Measurements from ENCODE around the gene NCAM1.

The NCAM1 gene

DNA sequence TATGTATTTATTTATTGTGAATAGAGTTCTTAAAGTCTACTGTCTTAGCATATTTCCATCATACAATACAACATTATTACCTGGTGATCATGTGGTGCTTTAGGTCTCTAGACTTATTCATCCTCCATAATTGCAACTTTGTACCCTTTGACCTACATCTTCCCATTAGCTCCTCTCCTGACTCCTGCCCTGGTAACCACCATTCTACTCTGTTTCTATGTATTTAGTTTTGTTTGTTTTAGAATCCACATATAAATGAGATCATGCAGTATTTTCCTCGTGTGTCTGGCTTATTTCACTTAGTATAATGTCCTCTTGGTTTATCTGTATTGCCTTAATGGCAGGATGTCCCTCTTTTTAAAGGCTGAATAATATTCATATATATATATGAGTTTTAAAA is 22.7 kb downstream of the NCAM1 start:
- H3K4me3 ChIP-seq (ENCODE audit: low read length): no peak overlapping the region
- DNase-seq (ENCODE audit: low read depth): no peak
- TF ChIP-seq, protein P1, sequence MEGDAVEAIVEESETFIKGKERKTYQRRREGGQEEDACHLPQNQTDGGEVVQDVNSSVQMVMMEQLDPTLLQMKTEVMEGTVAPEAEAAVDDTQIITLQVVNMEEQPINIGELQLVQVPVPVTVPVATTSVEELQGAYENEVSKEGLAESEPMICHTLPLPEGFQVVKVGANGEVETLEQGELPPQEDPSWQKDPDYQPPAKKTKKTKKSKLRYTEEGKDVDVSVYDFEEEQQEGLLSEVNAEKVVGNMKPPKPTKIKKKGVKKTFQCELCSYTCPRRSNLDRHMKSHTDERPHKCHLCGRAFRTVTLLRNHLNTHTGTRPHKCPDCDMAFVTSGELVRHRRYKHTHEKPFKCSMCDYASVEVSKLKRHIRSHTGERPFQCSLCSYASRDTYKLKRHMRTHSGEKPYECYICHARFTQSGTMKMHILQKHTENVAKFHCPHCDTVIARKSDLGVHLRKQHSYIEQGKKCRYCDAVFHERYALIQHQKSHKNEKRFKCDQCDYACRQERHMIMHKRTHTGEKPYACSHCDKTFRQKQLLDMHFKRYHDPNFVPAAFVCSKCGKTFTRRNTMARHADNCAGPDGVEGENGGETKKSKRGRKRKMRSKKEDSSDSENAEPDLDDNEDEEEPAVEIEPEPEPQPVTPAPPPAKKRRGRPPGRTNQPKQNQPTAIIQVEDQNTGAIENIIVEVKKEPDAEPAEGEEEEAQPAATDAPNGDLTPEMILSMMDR (conservative IDR thresholded peaks at IDR 0.05; ENCODE audit: low read depth, low read length): no peak

- DNase-seq (ENCODE audit: low read depth): no peak
- TF ChIP-seq, protein P1 (conservative IDR thresholded peaks at IDR 0.05; ENCODE audit: low read depth, low read length): no peak
- H3K4me3 ChIP-seq (ENCODE audit: low read length): no peak overlapping the region
These were observed 28.0 kb downstream of the NCAM1 start for GRCh38 chr11:112989198-112989597.

DNA sequence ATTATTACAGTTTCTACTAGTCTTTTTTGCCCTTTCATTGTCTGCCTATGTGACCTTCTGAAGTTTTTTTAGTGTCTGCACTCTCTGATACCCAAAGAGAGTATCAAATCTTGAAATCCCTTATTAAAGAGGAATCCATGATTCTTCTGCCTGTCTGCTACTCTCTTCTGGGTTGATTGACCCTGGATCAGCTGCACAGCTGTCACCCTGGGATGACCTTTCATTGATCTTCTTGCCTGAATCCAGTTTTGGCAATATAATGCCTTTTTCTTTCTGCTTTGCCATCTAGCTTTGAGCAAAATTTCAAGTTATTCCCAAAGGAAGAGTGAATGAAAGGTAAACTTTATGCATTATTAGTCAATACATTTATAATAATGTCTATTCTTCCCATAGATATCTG is 32.6 kb downstream of the NCAM1 start:
- no peak overlapping the region for H3K4me3 ChIP-seq (ENCODE audit: low read length)
- DNase-seq (ENCODE audit: low read depth): no peak
- TF ChIP-seq, protein P1 (conservative IDR thresholded peaks at IDR 0.05; ENCODE audit: low read depth, low read length): no peak

- TF ChIP-seq, protein P1 (conservative IDR thresholded peaks at IDR 0.05; ENCODE audit: low read depth, low read length): no peak
- H3K4me3 ChIP-seq (ENCODE audit: low read length): no peak overlapping the region
- DNase-seq (ENCODE audit: low read depth): no peak
These were observed 34.3 kb downstream of the NCAM1 start for GRCh38 chr11:112995423-112996090.

- no peak for DNase-seq (ENCODE audit: low read depth)
- TF ChIP-seq, protein P1 (conservative IDR thresholded peaks at IDR 0.05; ENCODE audit: low read depth, low read length): no peak
- H3K4me3 ChIP-seq (ENCODE audit: low read length): no peak overlapping the region
These were observed 35.8 kb downstream of the NCAM1 start for GRCh38 chr11:112996994-112997393.

DNA sequence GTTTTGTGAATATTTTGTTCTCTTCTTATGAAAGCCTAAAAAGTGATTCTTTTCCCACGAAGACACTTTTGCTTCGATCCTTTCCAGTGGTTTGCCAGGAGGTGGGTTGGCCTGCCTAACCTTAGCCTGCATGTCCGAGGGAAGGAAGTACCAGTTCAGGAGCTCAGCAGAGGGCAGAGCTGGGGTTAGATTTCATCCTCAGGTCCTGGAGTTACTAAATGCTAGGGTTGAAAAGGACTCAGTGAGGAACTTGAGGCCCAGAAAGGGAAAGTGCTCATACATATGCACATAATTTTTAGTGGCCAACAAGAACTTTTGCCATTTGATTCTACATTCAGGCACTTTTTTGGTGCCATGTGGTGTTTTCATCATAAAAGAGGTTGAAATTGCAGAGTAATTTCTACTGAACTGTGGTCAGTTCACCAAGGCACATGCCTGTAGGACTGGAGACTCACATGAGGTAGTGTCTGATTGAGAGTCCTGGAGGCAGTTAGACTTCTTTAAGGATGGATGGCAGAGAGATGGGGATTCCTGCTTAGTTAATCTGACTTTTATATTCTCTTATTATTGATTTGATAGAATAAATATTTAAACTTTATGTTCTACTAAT is 36.7 kb downstream of the NCAM1 start:
- TF ChIP-seq, protein P1 (conservative IDR thresholded peaks at IDR 0.05; ENCODE audit: low read depth, low read length): no peak

DNA sequence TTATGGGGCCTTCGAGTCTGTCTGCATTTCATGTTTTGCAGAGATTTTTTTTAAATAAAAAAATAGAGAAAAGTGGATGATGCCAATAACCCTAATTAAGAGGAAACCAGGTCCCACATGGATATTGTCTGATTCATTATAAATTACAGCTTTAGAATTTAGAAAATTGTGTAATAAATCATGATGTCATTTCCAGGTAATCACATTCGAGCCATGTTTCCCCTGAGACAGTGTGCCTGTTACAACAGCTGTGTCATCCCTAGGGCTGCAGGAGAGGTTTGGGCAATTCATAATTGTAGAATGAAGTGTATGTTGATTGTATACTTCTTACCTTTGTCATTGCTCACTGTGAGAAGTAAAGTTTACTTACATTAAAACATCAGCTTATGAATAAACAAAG is 38.3 kb downstream of the NCAM1 start:
- no peak overlapping the region for H3K4me3 ChIP-seq (ENCODE audit: low read length)
- TF ChIP-seq, protein P1 (conservative IDR thresholded peaks at IDR 0.05; ENCODE audit: low read depth, low read length): no peak
- no peak for DNase-seq (ENCODE audit: low read depth)

More for the DNA sequence above, 36.7 kb downstream of the NCAM1 start:
- no peak for DNase-seq (ENCODE audit: low read depth)
- no peak overlapping the region for H3K4me3 ChIP-seq (ENCODE audit: low read length)
